H9 (cell line): ENCODE data around the gene FAM117A. TPM values are rescaled to one million over a fixed set of nuclear protein-coding genes. Genes with fewer than 3 reads are reported as not detected.

Experiments
- DNase-seq: peaks from one replicate; pipeline ENCODE4 v3.0.0-alpha.2; 2017
- H2AFZ ChIP-seq: one replicate; pipeline ENCODE4 v1.6.1; 2013; ENCODE audit warnings: mild to moderate bottlenecking, low read length, control low read depth, moderate library complexity
- H2AK5ac ChIP-seq: 2 replicates; pipeline ENCODE4 v1.6.1; 2013; ENCODE audit warnings: low read length, control low read depth, mixed read lengths; ENCODE audit not compliant: insufficient read length
- H2BK120ac ChIP-seq: one replicate; pipeline ENCODE4 v1.6.1; 2013; ENCODE audit warnings: low read depth, mild to moderate bottlenecking, low read length, control low read depth, inconsistent platforms; ENCODE audit not compliant: poor library complexity, severe bottlenecking
- H2BK12ac ChIP-seq: 2 replicates; pipeline ENCODE4 v1.6.1; 2013; ENCODE audit warnings: low read length, control low read depth, mixed read lengths, low read depth; ENCODE audit not compliant: insufficient read length
- H2BK15ac ChIP-seq: 2 replicates; pipeline ENCODE4 v1.6.1; 2013; ENCODE audit warnings: low read depth, low read length, control low read depth
- H2BK20ac ChIP-seq: one replicate; pipeline ENCODE4 v1.6.1; 2013; ENCODE audit warnings: low read depth, mild to moderate bottlenecking, low read length, control low read depth, inconsistent platforms; ENCODE audit not compliant: poor library complexity, severe bottlenecking
- H2BK5ac ChIP-seq: 2 replicates; pipeline ENCODE4 v1.6.1; 2013; ENCODE audit warnings: low read length, control low read depth, mixed read lengths; ENCODE audit not compliant: insufficient read length
- H3K14ac ChIP-seq: 2 replicates; pipeline ENCODE4 v1.6.1; 2013; ENCODE audit warnings: low read length, control low read depth; ENCODE audit not compliant: insufficient read depth
- H3K18ac ChIP-seq: 2 replicates; pipeline ENCODE4 v1.6.1; 2013; ENCODE audit warnings: low read depth, mild to moderate bottlenecking, mixed read lengths, low read length, control low read depth; ENCODE audit not compliant: insufficient read length
- H3K23ac ChIP-seq: 2 replicates; pipeline ENCODE4 v1.6.1; 2013; ENCODE audit warnings: low read length, control low read depth, mixed read lengths, low read depth; ENCODE audit not compliant: insufficient read length
- H3K23me2 ChIP-seq: 2 replicates; pipeline ENCODE4 v1.6.1; 2013; ENCODE audit warnings: low read depth, mild to moderate bottlenecking, mixed read lengths, low read length, control low read depth; ENCODE audit not compliant: insufficient read length, poor library complexity, severe bottlenecking
- H3K27ac ChIP-seq: 2 replicates; pipeline ENCODE4 v1.5.1; 2013; ENCODE audit warnings: low read length, control low read depth, mixed read lengths, low read depth; ENCODE audit not compliant: insufficient read length
- H3K27me3 ChIP-seq: 2 replicates; pipeline ENCODE4 v1.6.1; 2013; ENCODE audit warnings: low read length, control low read depth, inconsistent platforms; ENCODE audit not compliant: insufficient read depth
- H3K4ac ChIP-seq: 2 replicates; pipeline ENCODE4 v1.6.1; 2013; ENCODE audit warnings: low read depth, mild to moderate bottlenecking, control low read depth, inconsistent platforms, low read length, moderate library complexity
- H3K4me1 ChIP-seq: 2 replicates; pipeline ENCODE4 v1.6.1; 2013; ENCODE audit warnings: low read length, control low read depth, inconsistent platforms; ENCODE audit not compliant: insufficient read depth
- H3K4me2 ChIP-seq: 2 replicates; pipeline ENCODE4 v1.6.1; 2013; ENCODE audit warnings: low read length, control low read depth, mixed read lengths; ENCODE audit not compliant: insufficient read length, insufficient read depth
- H3K56ac ChIP-seq: 2 replicates; pipeline ENCODE4 v1.6.1; 2013; ENCODE audit warnings: low read depth, mild to moderate bottlenecking, mixed read lengths, low read length, control low read depth; ENCODE audit not compliant: insufficient read length
- H3K79me1 ChIP-seq: 2 replicates; pipeline ENCODE4 v1.6.1; 2013; ENCODE audit warnings: low read depth, mild to moderate bottlenecking, moderate library complexity, low read length, control low read depth, inconsistent platforms; ENCODE audit not compliant: insufficient read depth, poor library complexity, severe bottlenecking
- H3K79me2 ChIP-seq: 2 replicates; pipeline ENCODE4 v1.6.1; 2013; ENCODE audit warnings: low read length, control low read depth, inconsistent platforms; ENCODE audit not compliant: insufficient read depth
- H3K9ac ChIP-seq: 2 replicates; pipeline ENCODE4 v1.6.1; 2013; ENCODE audit warnings: low read length, control low read depth, mixed read lengths; ENCODE audit not compliant: insufficient read length; ENCODE audit errors: extremely low read depth
- H3K9me3 ChIP-seq: one replicate; pipeline ENCODE4 v1.6.1; 2013; ENCODE audit warnings: low read depth, low read length, inconsistent platforms; ENCODE audit not compliant: control insufficient read depth
- H3T11ph ChIP-seq: one replicate; pipeline ENCODE4 v1.6.1; 2013; ENCODE audit warnings: mild to moderate bottlenecking, low read length, control low read depth, inconsistent platforms
- H4K20me1 ChIP-seq: one replicate; pipeline ENCODE4 v1.6.1; 2013; ENCODE audit not compliant: control insufficient read depth, insufficient read length, insufficient read depth
- H4K5ac ChIP-seq: 2 replicates; pipeline ENCODE4 v1.6.1; 2013; ENCODE audit warnings: low read depth, mild to moderate bottlenecking, mixed read lengths, low read length, control low read depth; ENCODE audit not compliant: insufficient read length
- H4K8ac ChIP-seq: replicated peaks from 2 replicates; pipeline ENCODE4 v1.6.1; 2013; ENCODE audit warnings: low read length, control low read depth, mixed read lengths, low read depth; ENCODE audit not compliant: insufficient read length
- H4K91ac ChIP-seq: 2 replicates; pipeline ENCODE4 v1.6.1; 2013; ENCODE audit warnings: low read depth, mild to moderate bottlenecking, moderate library complexity, mixed read lengths, low read length, control low read depth; ENCODE audit not compliant: insufficient read length
- H3K27ac Mint-ChIP-seq, 3 experiments: 2 replicates in 2 of 3; 3 replicates in 1 of 3; pipeline ENCODE4 v1.8.0; 2020 to 2021; ENCODE audit warnings: mixed read lengths in 3 of 3, mild to moderate bottlenecking in 1 of 3, moderate library complexity in 1 of 3
- H3K27me3 Mint-ChIP-seq: 2 replicates; pipeline ENCODE4 v1.8.0; 2021; ENCODE audit warnings: low read depth, mild to moderate bottlenecking, moderate library complexity, mixed read lengths
- H3K36me3 Mint-ChIP-seq, 3 experiments: 2 replicates in 2 of 3; 3 replicates in 1 of 3; pipeline ENCODE4 v1.8.0; 2020 to 2021; ENCODE audit warnings: low read depth in 3 of 3, mixed read lengths in 3 of 3; ENCODE audit not compliant: insufficient read depth in 1 of 3
- H3K4me1 Mint-ChIP-seq, 2 experiments: 2 replicates each; pipeline ENCODE4 v1.8.0; 2020; ENCODE audit warnings: mixed read lengths in 2 of 2
- H3K4me3 Mint-ChIP-seq, 2 experiments: 2 replicates in 1 of 2; 3 replicates in 1 of 2; pipeline ENCODE4 v1.8.0; 2020 to 2021; ENCODE audit warnings: mild to moderate bottlenecking in 2 of 2, mixed read lengths in 2 of 2, moderate library complexity in 1 of 2
- H3K9me3 Mint-ChIP-seq, 2 experiments: 2 replicates in 1 of 2; 3 replicates in 1 of 2; pipeline ENCODE4 v1.8.0; 2020; ENCODE audit warnings: mild to moderate bottlenecking in 2 of 2, mixed read lengths in 2 of 2, moderate library complexity in 1 of 2
- CTCF ChIP-seq: fragments of 200-600 bp; sonication (generic); conservative IDR thresholded peaks from 3 replicates; pipeline ENCODE4 v1.8.0; 2021; ENCODE audit warnings: antibody characterized with exemption, mild to moderate bottlenecking
- WGBS: extraction: QIAGEN DNeasy Blood & Tissue Kit; methylation state at CpG from one replicate; pipeline ENCODE4 v1.1.7; 2013; ENCODE audit warnings: missing lambda C conversion rate, low lambda C conversion rate, mixed read lengths; ENCODE audit not compliant: insufficient read length; ENCODE audit errors: extremely low coverage; 5-methylcytosine and 5-hydroxymethylcytosine counted together
- total RNA-seq: library from RNA; stranded (reverse); gene quantifications from 2 replicates; pipeline ENCODE4 v1.2.1, GENCODE V29; 2021

The FAM117A gene
- total RNA-seq, 1 experiment from 2014 or later, result 21.1 TPM

- no peak overlapping the region for H3K14ac ChIP-seq
- H4K91ac ChIP-seq, result no peak overlapping the region
- no peak overlapping the region for H2BK12ac ChIP-seq
- H3K9me3 ChIP-seq, result no peaks in the 10 kb centered on the region
- no peak overlapping the region for H3K23ac ChIP-seq
- H2BK5ac ChIP-seq, result no peak overlapping the region
- H3K27ac ChIP-seq, result no peak overlapping the region
- no peaks in the 10 kb centered on the region for H3K23me2 ChIP-seq
- no CpG with 5 or more reads among the region's 3 CpGs for WGBS
- no peak overlapping the region for H4K8ac ChIP-seq
- H3K9ac ChIP-seq, result no peak overlapping the region
- H3K56ac ChIP-seq, result no peak overlapping the region
- no peaks in the 10 kb centered on the region for H3K27me3 ChIP-seq
- no peak overlapping the region for H2BK20ac ChIP-seq
- no peak overlapping the region for H2AK5ac ChIP-seq
- Mint-ChIP-seq H3K9me3 (peaks cover 4 to 8% of the 10 kb centered on the region in 2 experiments; a peak in 4 of 5 replicates), H3K27ac (no peak overlapping the region; a peak in 1 of 7 replicates), H3K4me3 (no peak overlapping the region), H3K27me3 (no peaks in the 10 kb centered on the region), H3K36me3 (peaks cover 19 to 38% (median 26%) of the 10 kb centered on the region in 3 experiments), H3K4me1 (peaks cover 0 to 2% of the 10 kb centered on the region in 2 experiments; a peak in 2 of 4 replicates)
- DNase-seq, result no peak
- no peaks in the 10 kb centered on the region for H3K79me1 ChIP-seq
- no peak overlapping the region for H3K18ac ChIP-seq
- no peak overlapping the region for H2BK120ac ChIP-seq
- no peaks in the 10 kb centered on the region for H4K20me1 ChIP-seq
- no peak overlapping the region for H3K4me2 ChIP-seq
- H3K4me1 ChIP-seq, result no peaks in the 10 kb centered on the region
- no peak overlapping the region for H2AFZ ChIP-seq
- no peak overlapping the region for H3K4ac ChIP-seq
- H3T11ph ChIP-seq, result no peak overlapping the region
- no peak overlapping the region for H4K5ac ChIP-seq
- TF ChIP-seq CTCF, result no peak
- no peaks in the 10 kb centered on the region; the same call in 1 of the 2 replicates for H3K79me2 ChIP-seq
- H2BK15ac ChIP-seq, result no peak overlapping the region
These were observed 99.2 kb downstream of the FAM117A start for GRCh38 chr17:49664706-49665211.

Other genes starting within 250 kb of the FAM117A start
- gene NXPH3, start 188.3 kb downstream of the FAM117A start, total RNA-seq, result 1.3 and 1.7 TPM in 2 replicates
- gene SPOP, start 86.0 kb downstream of the FAM117A start, total RNA-seq, result 33.7 and 35.0 TPM in 2 replicates
- 55.5 and 58.9 TPM in 2 replicates for gene SLC35B1, start 56.2 kb downstream of the FAM117A start, total RNA-seq
- 84.6 and 93.1 TPM in 2 replicates for gene KAT7, start 24.6 kb upstream of the FAM117A start, total RNA-seq
- gene TAC4, start 83.9 kb upstream of the FAM117A start, total RNA-seq, result not detected in 2 replicates
- 1.7 and 2.5 TPM in 2 replicates for gene DLX4, start 205.1 kb upstream of the FAM117A start, total RNA-seq
- gene DLX3, start 231.1 kb upstream of the FAM117A start, total RNA-seq, result 1.1 and 1.2 TPM in 2 replicates